Measurements from ENCODE around the gene CBLC. TPM values are rescaled to one million over a fixed set of nuclear protein-coding genes. Genes with fewer than 3 reads are reported as not detected.
A peak's percentile ranks its signal among the peaks of the same experiment; 100 is the strongest.

The CBLC gene
- total RNA-seq, 2 donors from 2014 or later = 18.5 to 23.6 TPM

DNA sequence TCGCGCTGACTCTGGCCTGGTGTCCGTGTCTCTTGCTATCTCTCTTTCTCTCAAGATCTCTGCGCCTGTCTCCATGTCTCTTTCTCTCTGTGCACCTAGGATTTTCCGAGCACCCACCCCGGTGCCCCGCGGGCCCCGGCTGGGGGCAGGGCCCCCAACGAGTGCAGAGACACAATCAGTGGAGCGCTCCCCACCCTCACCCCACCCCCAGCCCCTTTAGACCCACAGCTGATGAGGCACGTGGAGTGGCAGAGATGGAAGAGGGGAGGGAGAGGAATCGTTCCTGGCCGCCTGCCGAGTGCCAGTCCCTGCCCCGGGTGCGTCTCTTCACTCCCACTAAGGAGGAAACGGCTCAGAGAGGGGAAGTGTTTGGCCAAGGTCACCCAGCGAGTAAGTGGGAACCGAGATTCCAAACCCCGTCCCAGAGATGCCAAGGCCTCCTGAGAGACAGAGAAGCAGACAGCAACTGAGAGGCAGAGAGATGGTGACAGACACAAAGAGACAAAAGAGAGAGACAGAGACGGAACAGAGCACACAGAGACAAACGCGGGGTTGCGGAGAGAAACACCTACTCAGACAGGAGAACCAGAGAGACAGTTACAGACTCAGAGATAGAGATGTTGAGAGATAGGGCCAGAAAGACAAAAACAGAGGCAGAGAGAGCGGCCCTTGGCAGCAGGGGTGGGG, 29.8 kb upstream of the CBLC start:
- H3K9me3 ChIP-seq = no peaks in the 10 kb centered on the region
- H3K27me3 ChIP-seq = no peaks in the 10 kb centered on the region
- peaks cover 0 to 2% of the 10 kb centered on the region in 2 donors for H3K36me3 ChIP-seq (replicated peaks in 1 of 2; ENCODE audit: insufficient read depth in 1 of 2, low read depth in 2 of 2)
- peak overlapping the region; percentile 78 to 98 (median 94) for H3K27ac ChIP-seq
- TF ChIP-seq POLR2A (IDR thresholded peaks at IDR 0.05) = peak in 2 of 3 donors; percentile 44 to 74
- TF ChIP-seq, protein P1, sequence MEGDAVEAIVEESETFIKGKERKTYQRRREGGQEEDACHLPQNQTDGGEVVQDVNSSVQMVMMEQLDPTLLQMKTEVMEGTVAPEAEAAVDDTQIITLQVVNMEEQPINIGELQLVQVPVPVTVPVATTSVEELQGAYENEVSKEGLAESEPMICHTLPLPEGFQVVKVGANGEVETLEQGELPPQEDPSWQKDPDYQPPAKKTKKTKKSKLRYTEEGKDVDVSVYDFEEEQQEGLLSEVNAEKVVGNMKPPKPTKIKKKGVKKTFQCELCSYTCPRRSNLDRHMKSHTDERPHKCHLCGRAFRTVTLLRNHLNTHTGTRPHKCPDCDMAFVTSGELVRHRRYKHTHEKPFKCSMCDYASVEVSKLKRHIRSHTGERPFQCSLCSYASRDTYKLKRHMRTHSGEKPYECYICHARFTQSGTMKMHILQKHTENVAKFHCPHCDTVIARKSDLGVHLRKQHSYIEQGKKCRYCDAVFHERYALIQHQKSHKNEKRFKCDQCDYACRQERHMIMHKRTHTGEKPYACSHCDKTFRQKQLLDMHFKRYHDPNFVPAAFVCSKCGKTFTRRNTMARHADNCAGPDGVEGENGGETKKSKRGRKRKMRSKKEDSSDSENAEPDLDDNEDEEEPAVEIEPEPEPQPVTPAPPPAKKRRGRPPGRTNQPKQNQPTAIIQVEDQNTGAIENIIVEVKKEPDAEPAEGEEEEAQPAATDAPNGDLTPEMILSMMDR (IDR thresholded peaks at IDR 0.05) = no peak
- H3K4me3 ChIP-seq = peak overlapping the region; percentile 13 to 14
- ATAC-seq (peak; percentile 38), DNase-seq (peak; percentile 66 to 78 (median 70))
- intact Hi-C loops (cut with DNase I) = no loop called here
- WGBS, 2 donors = 0% methylated on average over 21 to 23 of the region's 26 CpGs
- peaks cover 83% of the 10 kb centered on the region for H3K4me1 ChIP-seq

DNA sequence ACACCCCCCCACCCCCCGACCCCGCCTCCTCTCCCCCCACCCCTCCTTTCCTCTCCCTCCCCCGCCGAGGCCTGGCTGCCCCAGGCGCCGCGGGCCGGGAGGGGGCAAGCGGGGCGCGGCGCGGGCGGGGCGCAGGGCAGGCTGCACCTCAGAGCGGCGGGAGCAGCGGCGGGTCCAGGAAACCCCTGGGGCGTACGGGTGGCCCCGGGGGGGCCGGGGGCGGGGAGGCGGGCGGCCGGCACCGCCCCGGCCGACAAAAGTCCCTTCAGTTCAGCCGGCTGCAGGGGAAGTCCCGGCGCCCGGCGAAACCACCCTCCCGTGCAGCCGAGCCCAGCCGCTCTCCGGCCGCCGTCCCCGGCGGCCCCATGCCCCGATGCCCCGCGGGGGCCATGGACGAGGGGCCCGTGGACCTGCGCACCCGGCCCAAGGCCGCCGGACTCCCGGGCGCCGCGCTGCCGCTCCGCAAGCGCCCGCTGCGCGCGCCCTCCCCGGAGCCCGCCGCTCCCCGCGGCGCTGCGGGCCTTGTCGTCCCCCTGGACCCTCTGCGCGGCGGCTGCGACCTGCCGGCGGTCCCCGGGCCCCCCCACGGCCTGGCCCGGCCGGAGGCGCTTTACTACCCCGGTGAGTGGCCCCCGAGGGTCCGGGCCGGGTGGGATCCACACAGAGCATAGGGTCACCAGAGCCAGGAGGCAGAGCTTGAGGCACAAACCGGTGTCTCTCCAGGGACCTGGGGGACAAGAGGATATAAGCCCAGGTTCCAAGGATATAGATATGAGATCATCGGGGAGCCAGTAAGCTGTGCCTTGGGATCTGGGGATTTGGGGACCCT, 29.1 kb upstream of the CBLC start, which contains the start of gene BCL3:
Gene BCL3, plus strand, starts transcription at position 283 of the 829 bp plus-strand sequence. Its CDS starts 83 bp downstream, at position 366.
- TF ChIP-seq, protein P1 (IDR thresholded peaks at IDR 0.05) = peak in 2 of 7 experiments; percentile 8 to 19
- peak in 1 of 3 donors; percentile 44 for TF ChIP-seq POLR2A (IDR thresholded peaks at IDR 0.05)
- 0 to 1% methylated on average over 12 to 59 of the region's 88 CpGs for WGBS, 2 donors
- H3K27ac ChIP-seq = peak within 1 kb of the TSS; percentile 78 to 98 (median 94)
- H3K4me1 ChIP-seq = peaks cover 82% of the 10 kb centered on the region
- H3K36me3 ChIP-seq (replicated peaks in 1 of 2; ENCODE audit: insufficient read depth in 1 of 2, low read depth in 2 of 2) = peaks cover 0 to 2% of the 10 kb centered on the region in 2 donors
- peak; percentile 70 to 81 (median 75) for DNase-seq
- peak; percentile 49 for ATAC-seq
- no peaks in the 10 kb centered on the region for H3K27me3 ChIP-seq
- peak within 1 kb of the TSS; percentile 54 to 65 for H3K4me3 ChIP-seq
- H3K9me3 ChIP-seq = no peaks in the 10 kb centered on the region
- intact Hi-C loops (cut with DNase I) = no loop called here

DNA sequence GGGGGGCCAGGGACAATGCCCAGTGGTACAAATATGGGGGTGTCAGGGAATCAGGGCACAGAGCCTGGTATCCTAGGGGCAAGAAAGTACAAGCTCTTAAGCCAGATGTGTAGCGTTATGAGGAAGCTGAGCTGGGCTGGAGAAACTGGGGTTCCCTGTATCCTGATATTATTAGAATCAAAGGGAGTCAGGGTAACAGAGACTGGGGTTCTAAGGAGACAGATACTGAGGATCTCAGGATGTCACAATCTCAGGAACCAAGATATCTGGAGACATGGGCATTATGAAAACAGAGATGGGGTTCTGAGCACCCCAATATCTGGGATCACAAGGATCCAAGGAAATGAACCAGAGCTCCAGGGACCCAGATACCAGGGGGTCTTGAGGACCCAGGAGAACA, 28.4 kb upstream of the CBLC start:
- Histone ChIP-seq H3K4me1 (peaks cover 84% of the 10 kb centered on the region), H3K4me3 (peak overlapping the region; percentile 54 to 65), H3K27ac (peak overlapping the region; percentile 78 to 98 (median 94)), H3K36me3 (replicated peaks in 1 of 2; ENCODE audit: insufficient read depth in 1 of 2, low read depth in 2 of 2) (peaks cover 0 to 2% of the 10 kb centered on the region in 2 donors), H3K27me3 (no peaks in the 10 kb centered on the region), H3K9me3 (no peaks in the 10 kb centered on the region)
- ATAC-seq (no peak), DNase-seq (no peak)
- intact Hi-C loops (cut with DNase I) = no loop called here
- WGBS, 2 donors = 0 to 10% methylated on average over 1 of the region's 1 CpG
- TF ChIP-seq, protein P1 (IDR thresholded peaks at IDR 0.05) = no peak
- TF ChIP-seq POLR2A (IDR thresholded peaks at IDR 0.05) = no peak

DNA sequence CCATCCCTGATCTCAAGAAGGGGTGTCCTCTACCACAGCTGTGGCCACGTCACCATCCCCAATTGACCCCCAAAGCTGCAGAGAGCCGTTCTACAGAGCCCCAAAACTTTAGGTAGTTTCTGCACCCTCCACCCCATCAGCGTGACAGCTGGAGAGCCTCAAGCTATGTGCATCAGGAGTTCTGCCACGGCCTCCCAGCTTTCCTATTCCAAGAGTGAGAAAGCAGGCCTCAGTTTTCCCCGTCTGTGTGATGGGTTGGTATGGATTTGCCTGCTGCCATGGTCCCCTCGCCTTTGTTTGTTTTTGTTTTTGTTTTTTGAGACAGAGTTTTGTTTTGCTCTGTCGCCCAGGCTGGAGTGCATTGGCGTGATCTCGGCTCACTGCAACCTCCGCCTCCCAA, 27.7 kb upstream of the CBLC start:
- Histone ChIP-seq H3K4me3 (peak overlapping the region in 1 of 2 donors; percentile 54), H3K9me3 (no peaks in the 10 kb centered on the region), H3K4me1 (peaks cover 85% of the 10 kb centered on the region), H3K27ac (peak overlapping the region in 3 of 4 donors; percentile 93 to 98 (median 95)), H3K36me3 (replicated peaks in 1 of 2; ENCODE audit: insufficient read depth in 1 of 2, low read depth in 2 of 2) (peaks cover 0 to 2% of the 10 kb centered on the region in 2 donors), H3K27me3 (no peaks in the 10 kb centered on the region)
- intact Hi-C loops (cut with DNase I) = no loop called here
- no peak for DNase-seq
- WGBS, 2 donors = 78 to 89% methylated on average over 10 of the region's 10 CpGs
- ATAC-seq = no peak
- TF ChIP-seq, protein P1 (IDR thresholded peaks at IDR 0.05) = no peak
- TF ChIP-seq POLR2A (IDR thresholded peaks at IDR 0.05) = no peak
